Endothelial cell of umbilical vein (primary cell): ENCODE data around the gene ANKMY2. TPM values are rescaled to one million over a fixed set of nuclear protein-coding genes. Genes with fewer than 3 reads are reported as not detected.

Experiments used
- BruUV-seq: library from RNA; stranded (reverse); fragments of 400-500 nt; replicated peaks from 2 replicates; lab custom pipeline; 2021; lab: Mats Ljungman, UMichigan
- CTCF ChIA-PET: fragments of 300-600, 350-600 bp; sonication (Branson Sonifier 250); formaldehyde crosslinking; loops from one replicate; lab custom pipeline; 2021; ENCODE audit warnings: antibody characterized with exemption, inconsistent platforms; lab: Charles Lee
- POLR2A ChIA-PET: fragments of 300-600, 350-600 bp; sonication (Branson Sonifier 250); formaldehyde crosslinking; loops from one replicate; lab custom pipeline; 2021; ENCODE audit warnings: antibody characterized with exemption, inconsistent platforms; lab: Charles Lee
- DNase-seq: peaks from one replicate; pipeline ENCODE4 v3.0.0-alpha.2; 2011; ENCODE audit warnings: low read depth, low spot score
- FAIRE-seq: peaks from 2 replicates; lab custom pipeline; 2011; peaks lifted over from hg19 to GRCh38; lab: Jason Lieb, UNC
- H2AFZ ChIP-seq: 2 replicates; pipeline ENCODE4 v1.6.0; 2012; ENCODE audit warnings: low read depth, low read length, control low read depth, inconsistent platforms
- H3K27ac ChIP-seq: 2 replicates; pipeline ENCODE4 v1.5.1; 2011; ENCODE audit warnings: low read depth, mild to moderate bottlenecking, control low read depth, low read length, moderate library complexity; ENCODE audit not compliant: insufficient read depth
- H3K27me3 ChIP-seq, 2 experiments: 2 replicates each; pipeline versions ENCODE4 v1.6.0 to v1.6.1; 2011; ENCODE audit warnings: low read length in 2 of 2, mixed read lengths in 1 of 2; ENCODE audit not compliant: control insufficient read depth in 2 of 2, insufficient read depth in 2 of 2
- H3K36me3 ChIP-seq, 2 experiments: 2 replicates in 1 of 2; 3 replicates in 1 of 2; pipeline ENCODE4 v1.5.1; 2011; ENCODE audit warnings: low read length in 2 of 2, mild to moderate bottlenecking in 1 of 2, moderate library complexity in 1 of 2; ENCODE audit not compliant: control insufficient read depth in 2 of 2, insufficient read depth in 2 of 2; ENCODE audit errors: extremely low read depth in 1 of 2
- H3K4me1 ChIP-seq: 3 replicates; pipeline ENCODE4 v1.5.1; 2011; ENCODE audit warnings: mild to moderate bottlenecking, low read length; ENCODE audit not compliant: control insufficient read depth, insufficient read depth; ENCODE audit errors: extremely low read depth
- H3K4me2 ChIP-seq: 2 replicates; pipeline ENCODE4 v1.6.1; 2011; ENCODE audit warnings: low read length, control low read depth, mixed read lengths; ENCODE audit not compliant: insufficient read depth
- H3K4me3 ChIP-seq, 3 experiments: fragments of 200-600 bp in 1 of 3; sonication (generic), shearing (Covaris generic) in 1 of 3; replicated peaks in 1 of 3; 2 replicates each; pipeline ENCODE4 v1.5.1; 2011 to 2016; ENCODE audit warnings: control low read depth in 3 of 3, low read length in 3 of 3, mild to moderate bottlenecking in 2 of 3, inconsistent platforms in 1 of 3, low read depth in 1 of 3, moderate library complexity in 1 of 3; ENCODE audit not compliant: insufficient read depth in 1 of 3
- H3K79me2 ChIP-seq: 2 replicates; pipeline ENCODE4 v1.6.0; 2012; ENCODE audit warnings: low read length, inconsistent platforms; ENCODE audit not compliant: control insufficient read depth, insufficient read depth
- H3K9ac ChIP-seq: replicated peaks from 2 replicates; pipeline ENCODE3; 2011; ENCODE audit warnings: low read length, control low read depth; ENCODE audit not compliant: insufficient read depth; ENCODE audit errors: extremely low read depth
- H3K9me1 ChIP-seq: replicated peaks from 3 replicates; pipeline ENCODE4 v1.6.0; 2011; ENCODE audit warnings: mild to moderate bottlenecking, low read length; ENCODE audit not compliant: control insufficient read depth, insufficient read depth; ENCODE audit errors: extremely low read depth
- H3K9me3 ChIP-seq: replicated peaks from 2 replicates; pipeline ENCODE4 v1.5.1; 2012; ENCODE audit warnings: low read length, inconsistent platforms; ENCODE audit not compliant: control insufficient read depth, insufficient read depth
- H4K20me1 ChIP-seq: replicated peaks from 2 replicates; pipeline ENCODE3; 2011; ENCODE audit warnings: mild to moderate bottlenecking, low read length; ENCODE audit not compliant: control insufficient read depth, insufficient read depth; ENCODE audit errors: extremely low read depth
- EZH2 ChIP-seq: IDR thresholded peaks from 2 replicates; pipeline ENCODE4 v1.6.1; 2012; ENCODE audit warnings: borderline replicate concordance, low read depth, mild to moderate bottlenecking, moderate library complexity, low read length, inconsistent platforms; ENCODE audit not compliant: severe bottlenecking
- POLR2A ChIP-seq: IDR thresholded peaks from 2 replicates; pipeline ENCODE4 v1.6.1; 2012; ENCODE audit warnings: low read depth, mild to moderate bottlenecking, control low read depth, low read length
- dilution Hi-C: fragments of 300-500 bp; cut with MboI; formaldehyde crosslinking; loops from one replicate; pipeline ENCODE4 v1.15.0; 2019; ENCODE audit warnings: low sequenced_read_pairs; ENCODE audit not compliant: extremely low pct_ligation_motif_present
- intact Hi-C: fragments of 100-400 bp; cut with micrococcal nuclease; formaldehyde crosslinking; loops from one replicate; pipeline ENCODE4 v1.10.0; 2022
- polyA plus RNA-seq, 4 experiments: library from polyadenylated mRNA; depleted of rRNA in 3 of 4; stranded (reverse) in 3 of 4; unstranded in 1 of 4; fragments of >200 nt; gene quantifications; 2 replicates each; pipeline versions ENCODE4 v1.2.1 to v1.2.3, GENCODE V29; 2011 to 2012; ENCODE audit warnings: missing spikeins in 1 of 4
- total RNA-seq: library from RNA; stranded (reverse); gene quantifications from 2 replicates; pipeline ENCODE4 v1.2.3, GENCODE V29; 2021

The ANKMY2 gene
- total and polyA plus RNA-seq, 2 donors (not counting 3 experiments of a cell fraction or from before 2014, with no cell fraction given), result 7.7 to 11.6 TPM

DNA sequence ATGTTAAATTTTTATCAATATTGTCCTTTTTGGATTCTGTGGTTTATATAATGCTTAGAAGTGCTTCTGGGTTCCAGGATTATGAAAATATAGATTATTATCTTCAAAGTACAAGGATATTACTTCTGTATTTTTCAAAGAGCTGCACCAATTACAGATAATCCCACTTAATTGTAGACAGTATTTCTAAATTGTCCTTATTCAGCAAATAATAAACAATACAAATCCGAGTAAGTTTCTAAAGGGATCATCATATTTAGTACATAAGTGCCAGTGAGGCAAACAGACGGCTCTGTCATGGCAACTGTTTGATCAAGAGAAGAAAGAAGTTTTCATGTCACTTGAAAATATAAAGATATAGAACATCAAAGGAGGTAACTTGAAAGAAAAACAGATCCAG is 19.2 kb downstream of the ANKMY2 start:
- Histone ChIP-seq H3K4me2 (no peak overlapping the region), H2AFZ (no peak overlapping the region), H3K9me1 (no peaks in the 10 kb centered on the region), H3K79me2 (no peaks in the 10 kb centered on the region), H3K4me1 (no peaks in the 10 kb centered on the region), H3K4me3 (no peak overlapping the region), H3K9me3 (no peaks in the 10 kb centered on the region), H3K27ac (no peak overlapping the region), H3K36me3 (peaks cover 0 to 6% of the 10 kb centered on the region in 2 experiments), H4K20me1 (no peaks in the 10 kb centered on the region), H3K27me3 (no peaks in the 10 kb centered on the region), H3K9ac (no peak overlapping the region)
- POLR2A ChIA-PET, result no interaction called here
- no peak for DNase-seq
- dilution Hi-C loops (no loop called here), intact Hi-C loops (no loop called here)
- no TSS peak for BruUV-seq
- no peak for TF ChIP-seq POLR2A
- FAIRE-seq, result no peak
- CTCF ChIA-PET, result no interaction called here

DNA sequence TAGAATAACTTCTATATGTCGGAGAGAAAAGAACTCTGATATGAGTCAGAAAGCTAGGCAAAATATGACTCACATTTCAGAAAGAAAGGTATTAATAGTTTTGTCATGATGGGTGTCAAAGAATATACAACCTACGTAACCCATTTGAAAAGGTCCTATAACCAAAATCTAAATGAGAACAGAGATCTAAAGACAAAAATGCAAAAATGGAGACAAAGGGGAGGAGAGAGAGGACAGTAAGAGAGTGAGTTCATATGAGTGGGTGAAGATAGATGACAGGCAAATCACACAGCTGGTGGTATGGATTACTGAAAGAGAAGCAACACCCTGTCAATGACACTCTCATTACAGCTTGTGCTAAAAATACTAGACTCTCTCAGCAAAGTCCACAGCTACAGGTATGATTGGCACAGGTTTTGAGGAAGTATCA is 25.6 kb downstream of the ANKMY2 start:
- ChIA-PET CTCF (no interaction called here), POLR2A (no interaction called here)
- FAIRE-seq (no peak), DNase-seq (no peak)
- H3K9ac ChIP-seq, result no peak overlapping the region
- intact Hi-C loops (no loop called here), dilution Hi-C loops (no loop called here)
- H3K79me2 ChIP-seq, result no peaks in the 10 kb centered on the region
- no peak overlapping the region for H3K27ac ChIP-seq
- H3K27me3 ChIP-seq, result no peaks in the 10 kb centered on the region
- H3K4me1 ChIP-seq, result no peaks in the 10 kb centered on the region
- TF ChIP-seq EZH2 (no peak), POLR2A (no peak)
- H2AFZ ChIP-seq, result no peak overlapping the region
- BruUV-seq, result no TSS peak
- no peaks in the 10 kb centered on the region for H3K9me1 ChIP-seq
- no peaks in the 10 kb centered on the region for H4K20me1 ChIP-seq
- H3K4me3 ChIP-seq, result no peak overlapping the region
- no peak overlapping the region for H3K4me2 ChIP-seq
- no peaks in the 10 kb centered on the region for H3K9me3 ChIP-seq
- H3K36me3 ChIP-seq, result peaks cover 3 to 5% of the 10 kb centered on the region in 2 experiments
